Measurements from ENCODE around the gene ZNF653.
"Not testable (repeated sequence)": the region's sequence is repeated elsewhere in the genome, so short reads cannot be mapped to it uniquely, and the experiment has no call there.

Gene ZNF653

GRCh38 chr19:11479090-11479897 is 26.3 kb downstream of the ZNF653 start:
- peak overlapping the region; percentile 47 to 66 (median 47) for H3K4me3 Mint-ChIP-seq
- H3K9me3 Mint-ChIP-seq = no peaks in the 10 kb centered on the region
- no peak for TF ChIP-seq CTCF (IDR thresholded peaks at IDR 0.05; ENCODE audit: unreplicated experiment in 3 of 3)

GRCh38 chr19:11478167-11479089 is 27.2 kb downstream of the ZNF653 start:
- Mint-ChIP-seq H3K36me3 (ENCODE audit: low read depth) (no peaks in the 10 kb centered on the region), H3K9me3 (no peaks in the 10 kb centered on the region), H3K4me1 (peaks cover 8% of the 10 kb centered on the region), H3K4me3 (peak overlapping the region in 2 of 3 experiments; percentile 47), H3K27ac (no peak overlapping the region), H3K27me3 (ENCODE audit: low read depth) (peaks cover 56% of the 10 kb centered on the region)
- TF ChIP-seq CTCF (IDR thresholded peaks at IDR 0.05; ENCODE audit: unreplicated experiment in 3 of 3) = no peak

More at GRCh38 chr19:11479090-11479897, 26.3 kb downstream of the ZNF653 start:
- H3K27ac Mint-ChIP-seq = no peak overlapping the region
- peaks cover 4% of the 10 kb centered on the region for H3K36me3 Mint-ChIP-seq (ENCODE audit: low read depth)
- H3K4me1 Mint-ChIP-seq = peaks cover 8% of the 10 kb centered on the region
- peaks cover 60% of the 10 kb centered on the region for H3K27me3 Mint-ChIP-seq (ENCODE audit: low read depth)

- H3K27me3 Mint-ChIP-seq (ENCODE audit: low read depth) = peaks cover 38% of the 10 kb centered on the region
Measured at GRCh38 chr19:11475861-11476260, 29.8 kb downstream of the ZNF653 start.

GRCh38 chr19:11475343-11475742 is 30.3 kb downstream of the ZNF653 start:
- H3K27me3 Mint-ChIP-seq (ENCODE audit: low read depth) = peaks cover 38% of the 10 kb centered on the region
- H3K36me3 Mint-ChIP-seq (ENCODE audit: low read depth); H3K4me3 Mint-ChIP-seq; H3K27ac Mint-ChIP-seq; H3K9me3 Mint-ChIP-seq; H3K4me1 Mint-ChIP-seq: not testable (repeated sequence)

More at GRCh38 chr19:11475861-11476260, 29.8 kb downstream of the ZNF653 start:
- H3K36me3 Mint-ChIP-seq (ENCODE audit: low read depth) = no peaks in the 10 kb centered on the region
- no peak for TF ChIP-seq CTCF (IDR thresholded peaks at IDR 0.05; ENCODE audit: unreplicated experiment in 3 of 3)
- no peak overlapping the region for H3K27ac Mint-ChIP-seq
- no peak overlapping the region for H3K4me3 Mint-ChIP-seq
- no peaks in the 10 kb centered on the region for H3K9me3 Mint-ChIP-seq
- no peaks in the 10 kb centered on the region for H3K4me1 Mint-ChIP-seq

GRCh38 chr19:11473725-11474124 is 31.9 kb downstream of the ZNF653 start:
- no peaks in the 10 kb centered on the region for H3K4me1 Mint-ChIP-seq

GRCh38 chr19:11468266-11468845 is 37.3 kb downstream of the ZNF653 start:
- H3K27me3 Mint-ChIP-seq (ENCODE audit: low read depth); H3K9me3 Mint-ChIP-seq; H3K4me1 Mint-ChIP-seq; H3K27ac Mint-ChIP-seq; H3K36me3 Mint-ChIP-seq (ENCODE audit: low read depth); H3K4me3 Mint-ChIP-seq: not testable (repeated sequence)

More at GRCh38 chr19:11473725-11474124, 31.9 kb downstream of the ZNF653 start:
- Mint-ChIP-seq H3K36me3 (ENCODE audit: low read depth) (no peaks in the 10 kb centered on the region), H3K27ac (no peak overlapping the region), H3K4me3 (no peak overlapping the region), H3K9me3 (no peaks in the 10 kb centered on the region), H3K27me3 (ENCODE audit: low read depth) (peaks cover 32% of the 10 kb centered on the region)
- no peak for TF ChIP-seq CTCF (IDR thresholded peaks at IDR 0.05; ENCODE audit: unreplicated experiment in 3 of 3)

All from nephron (organoid).